Prostate gland (tissue), 2 donors: ENCODE measurements around the gene STK25. TPM values are rescaled to one million over a fixed set of nuclear protein-coding genes. Genes with fewer than 3 reads are reported as not detected.

Experiments
- DNase-seq: peaks from one replicate; pipeline ENCODE4 v3.0.0-alpha.2; 2019; ENCODE audit warnings: low spot score
- H3K27ac ChIP-seq, 2 donors: fragments of 200-600 bp; sonication (generic); 2 replicates each; pipeline ENCODE4 v1.5.1; 2017 to 2019
- H3K27me3 ChIP-seq: fragments of 200-600 bp; sonication (generic); replicated peaks from 2 replicates; pipeline ENCODE4 v1.5.1; 2019; ENCODE audit not compliant: insufficient read depth
- H3K36me3 ChIP-seq, 2 donors: fragments of 200-600 bp; sonication (generic); 1 replicate in 1 of 2; 2 replicates in 1 of 2; pipeline versions ENCODE4 v1.5.1 to v1.8.1; 2017 to 2019
- H3K4me1 ChIP-seq: fragments of 200-600 bp; sonication (generic); replicated peaks from 2 replicates; pipeline ENCODE4 v1.5.1; 2019
- H3K4me3 ChIP-seq, 2 donors: fragments of 200-600 bp; sonication (generic); 2 replicates each; pipeline ENCODE4 v1.5.1; 2017 to 2019
- H3K9me3 ChIP-seq: fragments of 200-600 bp; sonication (generic); 2 replicates; pipeline ENCODE4 v1.5.1; 2017
- CTCF ChIP-seq, 4 experiments: fragments of 200-600 bp in 2 of 4; fragments of 450-650 bp in 2 of 4; sonication (generic) in 2 of 4; IDR thresholded peaks; 1 replicate in 3 of 4; 2 replicates in 1 of 4; pipeline ENCODE4 v1.5.1; 2016 to 2019; ENCODE audit warnings: antibody characterized with exemption in 4 of 4, mild to moderate bottlenecking in 2 of 4, moderate library complexity in 2 of 4
- POLR2A ChIP-seq: fragments of 450-650 bp; IDR thresholded peaks from one replicate; pipeline ENCODE4 v1.6.1; 2016; ENCODE audit warnings: antibody characterized with exemption, mild to moderate bottlenecking
- POLR2AphosphoS5 ChIP-seq: sonication (generic); formaldehyde crosslinking; IDR thresholded peaks from one replicate; pipeline ENCODE4 v1.6.1; 2017; ENCODE audit warnings: antibody characterized with exemption
- WGBS: methylation state at CpG from one replicate; pipeline ENCODE4 v1.1.5; 2018; 5-methylcytosine and 5-hydroxymethylcytosine counted together
- intact Hi-C: fragments of 100-400 bp; cut with DNase I; formaldehyde crosslinking; loops from one replicate; pipeline ENCODE4 v1.14.2; 2022
- total RNA-seq, 2 donors: library from RNA; depleted of rRNA; stranded (reverse); fragments of >200 nt; gene quantifications; one replicate each; pipeline ENCODE4 v1.1.0, GENCODE V29; 2016

STK25 gene
- total RNA-seq, 2 donors from 2014 or later: 169 to 235 TPM

GRCh38 chr2:241502281-241502680 lies 6.1 kb downstream of the STK25 start:
- no peaks in the 10 kb centered on the region for H3K27me3 ChIP-seq
- H3K27ac ChIP-seq: no peak overlapping the region
- no peak for DNase-seq
- WGBS: 97% methylated on average over 11 of the region's 11 CpGs
- TF ChIP-seq POLR2A (no peak), CTCF (IDR thresholded peaks at IDR 0.05) (no peak), POLR2AphosphoS5 (no peak)
- no peaks in the 10 kb centered on the region for H3K9me3 ChIP-seq
- H3K4me3 ChIP-seq: no peak overlapping the region
- no peaks in the 10 kb centered on the region for H3K36me3 ChIP-seq
- intact Hi-C loops: loop anchor here (10.0 kb wide), 1 partner anchor 147 kb away; the partner anchor contains the start of gene FARP2
- no peaks in the 10 kb centered on the region for H3K4me1 ChIP-seq

GRCh38 chr2:241501551-241501950 lies 6.8 kb downstream of the STK25 start:
- no peaks in the 10 kb centered on the region for H3K4me1 ChIP-seq
- no peaks in the 10 kb centered on the region for H3K9me3 ChIP-seq
- WGBS: 93% methylated on average over 17 of the region's 17 CpGs
- no peak overlapping the region for H3K4me3 ChIP-seq
- no peak overlapping the region for H3K27ac ChIP-seq
- intact Hi-C loops: loop anchor here (10.0 kb wide), 1 partner anchor 147 kb away; the partner anchor contains the start of gene FARP2
- TF ChIP-seq POLR2AphosphoS5: no peak
- no peak for TF ChIP-seq CTCF (IDR thresholded peaks at IDR 0.05)
- no peak for TF ChIP-seq POLR2A
- DNase-seq: no peak
- H3K27me3 ChIP-seq: no peaks in the 10 kb centered on the region
- H3K36me3 ChIP-seq: no peaks in the 10 kb centered on the region

GRCh38 chr2:241501099-241501541 lies 7.3 kb downstream of the STK25 start:
- Histone ChIP-seq H3K9me3 (no peaks in the 10 kb centered on the region), H3K4me1 (no peaks in the 10 kb centered on the region), H3K36me3 (peaks cover 0 to under 1% of the 10 kb centered on the region in 2 donors), H3K4me3 (no peak overlapping the region), H3K27ac (no peak overlapping the region), H3K27me3 (no peaks in the 10 kb centered on the region)
- WGBS: 95% methylated on average over 12 of the region's 12 CpGs
- intact Hi-C loops: loop anchor here (10.0 kb wide), 1 partner anchor 146 kb away; the partner anchor contains the start of gene FARP2
- no peak for TF ChIP-seq CTCF (IDR thresholded peaks at IDR 0.05)
- TF ChIP-seq POLR2A: no peak
- no peak for TF ChIP-seq POLR2AphosphoS5
- DNase-seq: no peak

- H3K4me1 ChIP-seq: no peaks in the 10 kb centered on the region
- H3K4me3 ChIP-seq: no peak overlapping the region
- WGBS: 94% methylated on average over 12 of the region's 12 CpGs
- H3K9me3 ChIP-seq: no peaks in the 10 kb centered on the region
- no peak for DNase-seq
- H3K27ac ChIP-seq: no peak overlapping the region
- H3K27me3 ChIP-seq: no peaks in the 10 kb centered on the region
- no peak for TF ChIP-seq POLR2A
- no peak for TF ChIP-seq POLR2AphosphoS5
- TF ChIP-seq CTCF (IDR thresholded peaks at IDR 0.05): no peak
- H3K36me3 ChIP-seq: peaks cover 4 to 6% of the 10 kb centered on the region in 2 donors
- intact Hi-C loops: loop anchor here (10.0 kb wide), 1 partner anchor 146 kb away; the partner anchor contains the start of gene FARP2
Measured at GRCh38 chr2:241500431-241500975, 7.9 kb downstream of the STK25 start.

GRCh38 chr2:241500016-241500415 lies 8.4 kb downstream of the STK25 start:
- no peak overlapping the region for H3K27ac ChIP-seq
- WGBS: 96% methylated on average over 10 of the region's 10 CpGs
- H3K36me3 ChIP-seq: peaks cover 6 to 7% of the 10 kb centered on the region in 2 donors
- DNase-seq: no peak
- H3K4me1 ChIP-seq: no peaks in the 10 kb centered on the region
- H3K4me3 ChIP-seq: no peak overlapping the region
- no peaks in the 10 kb centered on the region for H3K27me3 ChIP-seq
- no peaks in the 10 kb centered on the region for H3K9me3 ChIP-seq
- TF ChIP-seq POLR2A (no peak), CTCF (IDR thresholded peaks at IDR 0.05) (no peak), POLR2AphosphoS5 (no peak)
- intact Hi-C loops: loop anchor here (10.0 kb wide), 1 partner anchor 145 kb away; the partner anchor contains the start of gene FARP2
